ENCODE data around the gene TCERG1L. TPM values are rescaled to one million over a fixed set of nuclear protein-coding genes. Genes with fewer than 3 reads are reported as not detected.

The TCERG1L gene
- polyA plus RNA-seq, 1 of the 3 experiments (the other 2 are of a cell fraction) = not detected

DNA sequence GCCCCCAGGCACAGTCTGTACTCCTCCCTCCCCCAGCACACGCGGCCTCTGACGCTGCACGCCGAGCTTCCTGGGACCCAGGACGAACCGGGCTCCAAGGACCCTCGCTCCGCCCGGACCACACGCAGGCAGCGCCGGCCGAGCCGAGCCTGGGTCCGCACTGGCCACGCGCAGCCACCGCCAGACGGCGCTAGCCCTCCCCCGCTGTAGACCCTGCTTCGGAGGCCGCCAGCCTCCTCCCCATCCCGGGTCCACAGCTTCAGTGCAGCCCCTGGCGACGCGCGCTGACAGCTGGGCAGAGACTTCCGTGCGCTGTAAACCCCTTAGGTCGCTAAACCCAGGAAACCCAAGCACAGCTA is 936 bp upstream of the TCERG1L start:
- Histone ChIP-seq H3K4me1 (ENCODE audit: control insufficient read depth in 1 of 2, insufficient read depth in 2 of 2, low read depth in 1 of 2, low read length in 1 of 2) (peaks cover 0 to 22% of the 10 kb centered on the region in 2 experiments; a peak in 2 of 4 replicates), H3F3A (replicated peaks; ENCODE audit: insufficient read depth) (no peaks in the 10 kb centered on the region), H2AFZ (ENCODE audit: low read depth) (no peak overlapping the region), H4K20me1 (ENCODE audit: insufficient read depth) (no peaks in the 10 kb centered on the region), H3K27me3 (ENCODE audit: insufficient read depth) (no peaks in the 10 kb centered on the region), H3K27ac (ENCODE audit: low read depth in 2 of 2, low read length in 1 of 2) (no peak overlapping the region), H3K79me2 (ENCODE audit: insufficient read depth) (no peaks in the 10 kb centered on the region), H3K9me3 (no peaks in the 10 kb centered on the region), H3K4me2 (no peak overlapping the region), H3K9me2 (no peaks in the 10 kb centered on the region), H3K9ac (no peak overlapping the region), H3K36me3 (replicated peaks in 1 of 2; ENCODE audit: control insufficient read depth in 1 of 2, insufficient read depth in 2 of 2, low read length in 1 of 2) (no peaks in the 10 kb centered on the region), H3K4me3 (ENCODE audit: low read depth in 2 of 2, low read length in 1 of 2) (peak overlapping the region in 1 of 2 experiments; percentile 26; a peak in 1 of 4 replicates)
- ChIA-PET POLR2A (no interaction called here), CTCF (interaction anchor here (0.6 to 2.6 kb wide), 35 partner anchors 8 to 626 kb away, joined by 3 to 11 read pairs (median 4); no protein-coding TSS in a partner anchor)
- WGBS (ENCODE audit: low lambda C conversion rate) = 17% methylated on average over 23 of the region's 32 CpGs
- TF ChIP-seq RAD21 (IDR thresholded peaks at IDR 0.05; ENCODE audit: low read length) (peak; percentile 61), USF2 (IDR thresholded peaks at IDR 0.05; ENCODE audit: borderline replicate concordance, low read depth, low read length) (no peak), SMC3 (IDR thresholded peaks at IDR 0.05; ENCODE audit: low read depth, low read length) (peak; percentile 54), MXI1 (IDR thresholded peaks at IDR 0.05; ENCODE audit: low read depth, low read length) (0 out of 2 replicates have a peak, but pooled peaks have one; percentile 46), SIN3A (IDR thresholded peaks at IDR 0.05; ENCODE audit: borderline replicate concordance, low read depth, low read length) (no peak), TEAD4 (IDR thresholded peaks at IDR 0.05; ENCODE audit: borderline replicate concordance, insufficient read depth) (no peak), JUND (IDR thresholded peaks at IDR 0.05) (no peak), YY1 (IDR thresholded peaks at IDR 0.05; ENCODE audit: low read depth) (no peak)
- TF ChIP-seq, protein P1, sequence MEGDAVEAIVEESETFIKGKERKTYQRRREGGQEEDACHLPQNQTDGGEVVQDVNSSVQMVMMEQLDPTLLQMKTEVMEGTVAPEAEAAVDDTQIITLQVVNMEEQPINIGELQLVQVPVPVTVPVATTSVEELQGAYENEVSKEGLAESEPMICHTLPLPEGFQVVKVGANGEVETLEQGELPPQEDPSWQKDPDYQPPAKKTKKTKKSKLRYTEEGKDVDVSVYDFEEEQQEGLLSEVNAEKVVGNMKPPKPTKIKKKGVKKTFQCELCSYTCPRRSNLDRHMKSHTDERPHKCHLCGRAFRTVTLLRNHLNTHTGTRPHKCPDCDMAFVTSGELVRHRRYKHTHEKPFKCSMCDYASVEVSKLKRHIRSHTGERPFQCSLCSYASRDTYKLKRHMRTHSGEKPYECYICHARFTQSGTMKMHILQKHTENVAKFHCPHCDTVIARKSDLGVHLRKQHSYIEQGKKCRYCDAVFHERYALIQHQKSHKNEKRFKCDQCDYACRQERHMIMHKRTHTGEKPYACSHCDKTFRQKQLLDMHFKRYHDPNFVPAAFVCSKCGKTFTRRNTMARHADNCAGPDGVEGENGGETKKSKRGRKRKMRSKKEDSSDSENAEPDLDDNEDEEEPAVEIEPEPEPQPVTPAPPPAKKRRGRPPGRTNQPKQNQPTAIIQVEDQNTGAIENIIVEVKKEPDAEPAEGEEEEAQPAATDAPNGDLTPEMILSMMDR (IDR thresholded peaks at IDR 0.05) = no peak
- peak; percentile 86 for DNase-seq

DNA sequence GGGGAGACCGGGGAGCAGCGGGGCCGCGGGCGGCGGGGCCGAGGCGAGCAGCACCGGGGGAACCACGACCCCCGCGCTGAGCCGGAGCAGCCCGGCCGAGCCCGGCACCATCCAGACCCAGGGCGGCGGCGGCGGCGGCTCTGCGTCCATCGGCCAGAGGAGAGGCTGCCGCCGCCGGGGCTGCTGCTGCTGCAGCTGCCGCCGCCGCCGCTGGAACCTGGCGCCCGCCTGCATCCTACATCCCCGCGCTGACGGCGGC is 190 bp downstream of the TCERG1L start:
- POLR2A ChIA-PET = no interaction called here
- CTCF ChIA-PET = interaction anchor here (0.6 to 2.6 kb wide), 15 partner anchors 11 to 1121 kb away, joined by 3 to 9 read pairs (median 3); no protein-coding TSS in a partner anchor

More for the DNA sequence above, 190 bp downstream of the TCERG1L start:
- Histone ChIP-seq H2AFZ (ENCODE audit: low read depth) (no peak overlapping the region), H3K4me1 (ENCODE audit: control insufficient read depth in 1 of 2, insufficient read depth in 2 of 2, low read depth in 1 of 2, low read length in 1 of 2) (peaks cover 0 to 20% of the 10 kb centered on the region in 2 experiments; a peak in 2 of 4 replicates), H3K27ac (ENCODE audit: low read depth in 2 of 2, low read length in 1 of 2) (no peak overlapping the region), H4K20me1 (ENCODE audit: insufficient read depth) (no peaks in the 10 kb centered on the region), H3K4me2 (no peak overlapping the region), H3K9ac (no peak overlapping the region), H3K79me2 (ENCODE audit: insufficient read depth) (no peaks in the 10 kb centered on the region), H3F3A (replicated peaks; ENCODE audit: insufficient read depth) (no peaks in the 10 kb centered on the region), H3K27me3 (ENCODE audit: insufficient read depth) (no peaks in the 10 kb centered on the region), H3K36me3 (replicated peaks in 1 of 2; ENCODE audit: control insufficient read depth in 1 of 2, insufficient read depth in 2 of 2, low read length in 1 of 2) (no peaks in the 10 kb centered on the region), H3K9me3 (no peaks in the 10 kb centered on the region), H3K9me2 (no peaks in the 10 kb centered on the region), H3K4me3 (ENCODE audit: low read depth in 2 of 2, low read length in 1 of 2) (peak overlapping the region in 1 of 2 experiments; percentile 31; a peak in 1 of 4 replicates)
- DNase-seq = no peak
- TF ChIP-seq YY1 (IDR thresholded peaks at IDR 0.05; ENCODE audit: low read depth) = no peak
- no peak for TF ChIP-seq TAF1 (IDR thresholded peaks at IDR 0.05; ENCODE audit: borderline replicate concordance, low read depth, low read length)
- no peak for TF ChIP-seq CHD2 (IDR thresholded peaks at IDR 0.05; ENCODE audit: low read length, partially characterized antibody)
- no peak for TF ChIP-seq IRF3 (IDR thresholded peaks at IDR 0.05; ENCODE audit: low read depth, low read length)
- TF ChIP-seq GATA2 (CRISPR knock-in tag; IDR thresholded peaks at IDR 0.05) = no peak
- no peak for TF ChIP-seq TEAD4 (IDR thresholded peaks at IDR 0.05; ENCODE audit: borderline replicate concordance, insufficient read depth)
- TF ChIP-seq MXI1 (IDR thresholded peaks at IDR 0.05; ENCODE audit: low read depth, low read length) = no peak
- no peak for TF ChIP-seq RXRA (IDR thresholded peaks at IDR 0.05; ENCODE audit: borderline replicate concordance, low read depth)
- 0% methylated on average over 1 of the region's 36 CpGs for WGBS (ENCODE audit: low lambda C conversion rate)
